ENCODE data around the gene FREM1. TPM values are rescaled to one million over a fixed set of nuclear protein-coding genes. Genes with fewer than 3 reads are reported as not detected.

FREM1 gene
- total RNA-seq, 1 donor from 2014 or later: 7.0 TPM

GRCh38 chr9:14775917-14776316 is 134.3 kb downstream of the FREM1 start:
- H3K27ac ChIP-seq: no peak overlapping the region
- TF ChIP-seq CTCF (IDR thresholded peaks at IDR 0.05): no peak
- H3K4me3 ChIP-seq: no peak overlapping the region
- ATAC-seq (peak; percentile 9), DNase-seq (no peak)
- no peaks in the 10 kb centered on the region for H3K27me3 ChIP-seq
- H3K4me1 ChIP-seq: no peaks in the 10 kb centered on the region
- H3K9me3 ChIP-seq: no peaks in the 10 kb centered on the region
- no peaks in the 10 kb centered on the region for H3K36me3 ChIP-seq
- intact Hi-C loops (cut with DNase I): no loop called here

- H3K4me3 ChIP-seq: no peak overlapping the region
- TF ChIP-seq CTCF (IDR thresholded peaks at IDR 0.05): no peak
- no peaks in the 10 kb centered on the region for H3K27me3 ChIP-seq
- no peak for ATAC-seq
- intact Hi-C loops (cut with DNase I): no loop called here
- H3K9me3 ChIP-seq: no peaks in the 10 kb centered on the region
- no peaks in the 10 kb centered on the region for H3K36me3 ChIP-seq
- no peak for DNase-seq
- H3K4me1 ChIP-seq: no peaks in the 10 kb centered on the region
- no peak overlapping the region for H3K27ac ChIP-seq
Measured at GRCh38 chr9:14770592-14770991, 139.6 kb downstream of the FREM1 start.

GRCh38 chr9:14769230-14769571 is 141.0 kb downstream of the FREM1 start:
- intact Hi-C loops (cut with DNase I): loop anchor here (10.0 kb wide), 1 partner anchor 154 kb away; no protein-coding TSS in a partner anchor
- TF ChIP-seq CTCF (IDR thresholded peaks at IDR 0.05): no peak
- no peak for ATAC-seq
- Histone ChIP-seq H3K4me3 (no peak overlapping the region), H3K27ac (no peak overlapping the region), H3K4me1 (no peaks in the 10 kb centered on the region), H3K9me3 (no peaks in the 10 kb centered on the region), H3K27me3 (no peaks in the 10 kb centered on the region), H3K36me3 (no peaks in the 10 kb centered on the region)
- DNase-seq: no peak

- peak; percentile 79 for TF ChIP-seq CTCF (IDR thresholded peaks at IDR 0.05)
- no peaks in the 10 kb centered on the region for H3K4me1 ChIP-seq
- no peaks in the 10 kb centered on the region for H3K36me3 ChIP-seq
- intact Hi-C loops (cut with DNase I): loop anchor here (10.0 kb wide), 1 partner anchor 154 kb away; no protein-coding TSS in a partner anchor
- DNase-seq (no peak), ATAC-seq (peak; percentile 69)
- H3K4me3 ChIP-seq: no peak overlapping the region
- no peak overlapping the region for H3K27ac ChIP-seq
- no peaks in the 10 kb centered on the region for H3K9me3 ChIP-seq
- H3K27me3 ChIP-seq: no peaks in the 10 kb centered on the region
Measured at GRCh38 chr9:14768405-14769229, 141.6 kb downstream of the FREM1 start.

- DNase-seq (no peak), ATAC-seq (no peak)
- Histone ChIP-seq H3K4me1 (no peaks in the 10 kb centered on the region), H3K27ac (no peak overlapping the region), H3K4me3 (no peak overlapping the region), H3K36me3 (no peaks in the 10 kb centered on the region), H3K27me3 (no peaks in the 10 kb centered on the region), H3K9me3 (no peaks in the 10 kb centered on the region)
- intact Hi-C loops (cut with DNase I): loop anchor here (10.0 kb wide), 1 partner anchor 151 kb away; no protein-coding TSS in a partner anchor
- TF ChIP-seq CTCF (IDR thresholded peaks at IDR 0.05): no peak
Measured at GRCh38 chr9:14766299-14766698, 143.9 kb downstream of the FREM1 start.
